ENCODE results near the gene UPF2.

DNA sequence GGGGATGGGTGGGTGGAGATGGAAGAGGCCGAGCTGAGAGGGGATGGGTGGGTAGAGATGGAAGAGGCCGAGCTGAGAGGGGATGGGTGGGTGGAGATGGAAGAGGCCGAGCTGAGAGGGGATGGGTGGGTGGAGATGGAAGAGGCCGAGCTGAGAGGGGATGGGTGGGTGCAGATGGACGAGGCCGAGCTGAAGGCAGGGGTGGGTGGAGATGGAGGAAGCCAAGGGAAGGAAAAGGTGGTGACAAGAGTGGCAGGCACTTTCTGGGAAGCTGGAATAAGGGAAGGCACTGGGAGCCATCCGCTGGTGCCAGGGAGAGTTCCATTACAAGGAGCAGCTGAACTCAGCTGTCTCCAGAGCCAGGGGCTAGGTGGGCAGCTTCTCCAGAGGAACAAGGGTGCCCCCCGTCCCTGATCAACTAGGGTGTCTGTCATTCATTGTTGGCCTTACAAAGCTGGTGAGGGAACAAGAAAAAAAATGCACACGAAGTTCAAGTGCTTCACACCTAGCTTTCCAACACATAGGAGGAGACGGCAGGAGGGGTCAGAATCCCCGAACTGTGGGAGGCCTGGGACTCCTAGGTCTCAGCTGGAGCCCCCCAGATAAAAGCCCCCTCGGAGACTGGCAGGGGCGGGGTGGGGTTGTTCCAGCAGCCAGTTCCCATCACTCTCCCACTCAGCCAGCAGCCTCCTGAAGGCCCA is 157.0 kb downstream of the UPF2 start:
- TF ChIP-seq, protein P1, sequence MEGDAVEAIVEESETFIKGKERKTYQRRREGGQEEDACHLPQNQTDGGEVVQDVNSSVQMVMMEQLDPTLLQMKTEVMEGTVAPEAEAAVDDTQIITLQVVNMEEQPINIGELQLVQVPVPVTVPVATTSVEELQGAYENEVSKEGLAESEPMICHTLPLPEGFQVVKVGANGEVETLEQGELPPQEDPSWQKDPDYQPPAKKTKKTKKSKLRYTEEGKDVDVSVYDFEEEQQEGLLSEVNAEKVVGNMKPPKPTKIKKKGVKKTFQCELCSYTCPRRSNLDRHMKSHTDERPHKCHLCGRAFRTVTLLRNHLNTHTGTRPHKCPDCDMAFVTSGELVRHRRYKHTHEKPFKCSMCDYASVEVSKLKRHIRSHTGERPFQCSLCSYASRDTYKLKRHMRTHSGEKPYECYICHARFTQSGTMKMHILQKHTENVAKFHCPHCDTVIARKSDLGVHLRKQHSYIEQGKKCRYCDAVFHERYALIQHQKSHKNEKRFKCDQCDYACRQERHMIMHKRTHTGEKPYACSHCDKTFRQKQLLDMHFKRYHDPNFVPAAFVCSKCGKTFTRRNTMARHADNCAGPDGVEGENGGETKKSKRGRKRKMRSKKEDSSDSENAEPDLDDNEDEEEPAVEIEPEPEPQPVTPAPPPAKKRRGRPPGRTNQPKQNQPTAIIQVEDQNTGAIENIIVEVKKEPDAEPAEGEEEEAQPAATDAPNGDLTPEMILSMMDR (IDR thresholded peaks at IDR 0.05), result no peak
- no peak for TF ChIP-seq ZFX (IDR thresholded peaks at IDR 0.05; ENCODE audit: borderline replicate concordance)
